Lower lobe of right lung (tissue), 2 donors: ENCODE data around the gene EPN1. TPM values are rescaled to one million over a fixed set of nuclear protein-coding genes. Genes with fewer than 3 reads are reported as not detected.

Experiments used
- ATAC-seq, 2 donors: fragments of 200-7000 bp; cut with Tn5 transposase; one replicate each; pipeline ENCODE4 v1.9.1; 2020 to 2022; ENCODE audit warnings: mild to moderate bottlenecking in 2 of 2, moderate library complexity in 2 of 2
- DNase-seq: peaks from one replicate; pipeline ENCODE4 v3.0.0-alpha.2; 2020
- H3K27ac ChIP-seq: fragments of 200-600 bp; one replicate; pipeline ENCODE4 v1.8.0; 2022
- H3K27me3 ChIP-seq: fragments of 200-600 bp; one replicate; pipeline ENCODE4 v1.8.0; 2022; ENCODE audit warnings: low read depth
- H3K36me3 ChIP-seq: fragments of 200-600 bp; one replicate; pipeline ENCODE4 v1.8.0; 2022; ENCODE audit warnings: mild to moderate bottlenecking
- H3K4me1 ChIP-seq: fragments of 200-600 bp; one replicate; pipeline ENCODE4 v1.8.0; 2022
- H3K4me3 ChIP-seq: fragments of 200-600 bp; one replicate; pipeline ENCODE4 v1.8.0; 2022; ENCODE audit warnings: mild to moderate bottlenecking
- H3K9me3 ChIP-seq: fragments of 200-600 bp; one replicate; pipeline ENCODE4 v1.8.0; 2022
- intact Hi-C: fragments of 100-400 bp; cut with DNase I; formaldehyde crosslinking; loops from one replicate; pipeline ENCODE4 v1.11.0; 2022
- total RNA-seq: library from RNA; stranded (reverse); fragmentation: NEBNext Ultra II Directional; extraction: Animal tissue kit (Norgen Biotek cat#: 25700); gene quantifications from one replicate; pipeline ENCODE4 v1.2.1, GENCODE V29; 2021
- TF ChIP-seq, protein P1 (sequence below): fragments of 200-600 bp; IDR thresholded peaks from one replicate; pipeline ENCODE4 v1.8.0; 2022; ENCODE audit warnings: antibody characterized with exemption, mild to moderate bottlenecking
- donor health status: DM: no; HTN: yes; CAD: no; lungs with severe emphysema.

EPN1 gene
- total RNA-seq, 1 donor from 2014 or later = 105 TPM

DNA sequence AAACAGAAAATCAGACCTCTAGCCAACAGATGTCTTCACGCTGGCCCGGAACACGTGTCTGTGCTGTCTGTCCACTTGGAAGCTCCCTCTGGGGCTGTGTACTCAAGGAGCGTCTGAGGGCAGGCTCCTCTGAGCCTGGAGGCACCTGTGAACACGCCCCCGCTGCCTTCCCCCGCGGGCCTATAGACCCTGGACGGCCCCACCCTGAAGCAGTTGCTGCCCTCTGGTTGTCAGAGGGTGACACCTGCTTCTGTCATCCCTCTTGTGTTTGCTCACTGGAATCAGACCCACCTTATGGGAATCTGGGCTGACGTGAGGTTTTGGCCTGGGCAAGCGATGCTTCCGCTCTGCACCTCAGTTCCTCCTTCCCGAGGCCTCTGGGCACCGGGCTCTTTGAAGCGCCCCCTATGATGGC, 19.2 kb downstream of the EPN1 start:
- peaks cover 94% of the 10 kb centered on the region for H3K36me3 ChIP-seq
- no peaks in the 10 kb centered on the region for H3K27me3 ChIP-seq
- no peak overlapping the region for H3K4me3 ChIP-seq
- H3K4me1 ChIP-seq = no peaks in the 10 kb centered on the region
- peak; percentile 22 for DNase-seq
- TF ChIP-seq, protein P1, sequence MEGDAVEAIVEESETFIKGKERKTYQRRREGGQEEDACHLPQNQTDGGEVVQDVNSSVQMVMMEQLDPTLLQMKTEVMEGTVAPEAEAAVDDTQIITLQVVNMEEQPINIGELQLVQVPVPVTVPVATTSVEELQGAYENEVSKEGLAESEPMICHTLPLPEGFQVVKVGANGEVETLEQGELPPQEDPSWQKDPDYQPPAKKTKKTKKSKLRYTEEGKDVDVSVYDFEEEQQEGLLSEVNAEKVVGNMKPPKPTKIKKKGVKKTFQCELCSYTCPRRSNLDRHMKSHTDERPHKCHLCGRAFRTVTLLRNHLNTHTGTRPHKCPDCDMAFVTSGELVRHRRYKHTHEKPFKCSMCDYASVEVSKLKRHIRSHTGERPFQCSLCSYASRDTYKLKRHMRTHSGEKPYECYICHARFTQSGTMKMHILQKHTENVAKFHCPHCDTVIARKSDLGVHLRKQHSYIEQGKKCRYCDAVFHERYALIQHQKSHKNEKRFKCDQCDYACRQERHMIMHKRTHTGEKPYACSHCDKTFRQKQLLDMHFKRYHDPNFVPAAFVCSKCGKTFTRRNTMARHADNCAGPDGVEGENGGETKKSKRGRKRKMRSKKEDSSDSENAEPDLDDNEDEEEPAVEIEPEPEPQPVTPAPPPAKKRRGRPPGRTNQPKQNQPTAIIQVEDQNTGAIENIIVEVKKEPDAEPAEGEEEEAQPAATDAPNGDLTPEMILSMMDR = no peak
- ATAC-seq = no peak
- no peaks in the 10 kb centered on the region for H3K9me3 ChIP-seq
- intact Hi-C loops = no loop called here
- no peak overlapping the region for H3K27ac ChIP-seq

DNA sequence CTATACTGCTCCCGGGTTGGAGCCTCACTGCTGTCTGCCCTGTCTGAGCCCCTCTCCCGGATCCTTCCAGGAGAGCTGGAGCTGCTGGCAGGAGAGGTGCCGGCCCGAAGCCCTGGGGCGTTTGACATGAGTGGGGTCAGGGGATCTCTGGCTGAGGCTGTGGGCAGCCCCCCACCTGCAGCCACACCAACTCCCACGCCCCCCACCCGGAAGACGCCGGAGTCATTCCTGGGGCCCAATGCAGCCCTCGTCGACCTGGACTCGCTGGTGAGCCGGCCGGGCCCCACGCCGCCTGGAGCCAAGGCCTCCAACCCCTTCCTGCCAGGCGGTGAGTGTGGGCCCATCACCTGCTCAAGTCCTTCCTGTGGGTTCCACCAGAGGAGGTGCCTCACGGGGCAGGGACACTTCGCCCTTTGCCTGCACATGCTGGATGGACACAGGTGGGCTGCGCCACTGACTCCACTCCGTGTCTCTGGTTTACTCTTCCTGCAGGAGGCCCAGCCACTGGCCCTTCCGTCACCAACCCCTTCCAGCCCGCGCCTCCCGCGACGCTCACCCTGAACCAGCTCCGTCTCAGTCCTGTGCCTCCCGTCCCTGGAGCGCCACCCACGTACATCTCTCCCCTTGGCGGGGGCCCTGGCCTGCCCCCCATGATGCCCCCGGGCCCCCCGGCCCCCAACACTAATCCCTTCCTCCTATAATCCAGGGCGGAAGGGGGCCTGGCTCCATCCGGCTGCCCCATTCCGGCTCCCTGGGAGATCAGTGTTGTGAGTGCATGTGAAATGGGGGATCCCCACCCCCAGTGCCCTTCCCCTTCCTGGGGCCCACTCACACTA, 19.8 kb downstream of the EPN1 start:
- no peaks in the 10 kb centered on the region for H3K9me3 ChIP-seq
- DNase-seq = peak; percentile 35

DNA sequence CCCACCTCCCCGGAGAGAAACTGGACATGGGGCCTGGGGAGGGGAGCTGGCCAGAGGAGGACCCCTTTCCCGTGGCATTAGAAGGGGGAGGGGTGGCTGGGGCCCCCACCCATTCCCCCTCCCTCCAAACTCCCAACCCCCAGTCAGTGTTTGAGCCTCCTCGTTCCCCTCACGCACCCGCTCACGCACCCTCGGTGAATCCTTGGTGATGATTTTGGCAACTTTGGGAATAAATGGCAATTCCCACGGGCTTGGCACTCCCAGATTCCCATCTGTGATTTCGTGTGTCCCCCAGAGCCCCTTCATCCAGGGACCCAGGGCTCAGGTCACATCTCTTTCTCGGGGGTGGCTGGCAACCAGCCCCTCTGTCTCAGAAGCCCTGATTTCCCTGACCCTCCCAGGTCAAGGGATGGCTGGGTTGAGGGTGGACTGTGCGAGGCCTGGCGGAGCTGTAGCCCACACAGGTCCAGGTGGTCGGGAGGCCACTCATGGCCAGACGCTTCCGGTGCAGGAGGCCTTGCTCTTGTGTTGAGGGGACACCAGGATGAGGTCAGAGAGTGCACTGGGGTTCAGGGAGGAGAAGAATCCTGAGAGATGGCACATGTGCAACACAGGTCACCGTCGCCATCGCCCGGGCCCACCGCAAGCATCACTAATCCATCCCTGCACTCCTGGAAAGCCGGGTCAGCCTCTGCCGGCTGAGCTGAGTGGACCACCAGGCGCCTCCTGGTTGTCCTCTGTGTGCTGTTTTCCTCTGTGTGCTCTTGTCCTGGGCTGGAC, 20.7 kb downstream of the EPN1 start:
- Histone ChIP-seq H3K4me1 (no peaks in the 10 kb centered on the region), H3K36me3 (peaks cover 91% of the 10 kb centered on the region), H3K27me3 (no peaks in the 10 kb centered on the region), H3K4me3 (no peak overlapping the region), H3K9me3 (no peaks in the 10 kb centered on the region), H3K27ac (no peak overlapping the region)
- intact Hi-C loops = no loop called here
- TF ChIP-seq, protein P1 = no peak
- DNase-seq = peak; percentile 38
- ATAC-seq = no peak

More for the DNA sequence above, 19.8 kb downstream of the EPN1 start:
- ATAC-seq = no peak
- intact Hi-C loops = no loop called here
- Histone ChIP-seq H3K4me1 (no peaks in the 10 kb centered on the region), H3K36me3 (peaks cover 91% of the 10 kb centered on the region), H3K4me3 (no peak overlapping the region), H3K27ac (no peak overlapping the region), H3K27me3 (no peaks in the 10 kb centered on the region)
- TF ChIP-seq, protein P1 = no peak

DNA sequence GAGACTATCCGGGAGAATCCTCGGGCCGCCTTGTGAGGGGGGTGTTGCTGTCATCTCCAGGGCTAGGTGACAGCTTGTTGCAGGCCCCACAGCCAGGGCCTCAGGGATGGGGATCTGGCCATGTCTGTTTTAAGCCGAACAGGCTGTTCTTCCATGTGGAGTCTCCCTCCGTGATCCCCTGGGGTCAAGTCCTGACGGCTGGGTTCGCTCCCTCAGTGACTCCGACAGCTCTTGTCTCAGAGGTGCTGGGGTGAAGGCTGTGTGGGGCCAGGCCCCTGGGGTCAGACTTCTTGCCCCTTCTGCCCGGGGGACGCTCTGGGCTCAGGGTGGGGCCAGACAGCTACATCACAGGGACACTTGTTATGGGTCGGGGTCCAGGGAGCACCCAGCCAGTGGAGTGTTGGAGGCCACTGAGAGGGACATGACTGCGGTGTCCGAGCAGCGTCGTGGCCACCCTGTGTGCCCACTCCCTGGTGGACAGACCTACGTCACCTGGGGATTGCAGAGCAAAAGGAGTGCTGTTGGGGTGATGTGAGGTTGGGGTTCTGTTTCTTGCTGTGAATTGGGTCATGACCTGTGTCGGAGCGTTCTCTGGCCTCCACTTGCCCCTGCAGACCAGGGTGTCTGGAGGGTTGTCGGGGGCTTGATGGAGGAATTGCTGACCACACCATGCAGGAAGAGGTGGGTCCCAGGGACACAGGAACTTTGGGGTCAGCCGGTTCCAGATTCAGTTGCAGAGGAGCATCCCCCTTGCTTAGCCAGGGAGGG, 21.5 kb downstream of the EPN1 start:
- H3K36me3 ChIP-seq = peaks cover 85% of the 10 kb centered on the region
- TF ChIP-seq, protein P1 = no peak
- no peaks in the 10 kb centered on the region for H3K4me1 ChIP-seq
- no peaks in the 10 kb centered on the region for H3K27me3 ChIP-seq
- no peak overlapping the region for H3K27ac ChIP-seq
- DNase-seq (peak; percentile 20), ATAC-seq (no peak)
- intact Hi-C loops = no loop called here
- no peak overlapping the region for H3K4me3 ChIP-seq
- no peaks in the 10 kb centered on the region for H3K9me3 ChIP-seq

DNA sequence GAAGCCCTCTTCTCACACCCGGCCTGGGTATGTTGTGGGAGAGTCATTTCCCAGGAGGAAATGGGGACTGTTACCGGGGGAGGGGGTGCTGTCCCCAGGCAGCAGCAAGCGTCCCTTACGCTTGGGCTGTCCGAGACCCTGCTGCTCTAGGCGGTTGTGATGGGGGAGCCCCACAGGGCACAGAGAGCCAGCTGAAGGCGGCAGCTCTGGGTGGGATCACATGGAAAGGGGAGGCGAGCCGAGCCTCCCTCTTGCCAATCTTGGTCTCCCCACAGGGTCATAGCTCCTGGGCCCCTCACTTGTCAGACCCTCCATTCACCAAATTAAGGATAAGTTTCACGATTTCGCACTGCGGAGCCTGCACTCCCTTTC, 22.0 kb downstream of the EPN1 start:
- ATAC-seq = no peak
- no peak overlapping the region for H3K4me3 ChIP-seq
- peaks cover 79% of the 10 kb centered on the region for H3K36me3 ChIP-seq
- intact Hi-C loops = no loop called here
- TF ChIP-seq, protein P1 = no peak
- no peak overlapping the region for H3K27ac ChIP-seq
- H3K4me1 ChIP-seq = no peaks in the 10 kb centered on the region
- no peaks in the 10 kb centered on the region for H3K9me3 ChIP-seq
- H3K27me3 ChIP-seq = no peaks in the 10 kb centered on the region
- DNase-seq = no peak
